Heart left ventricle (tissue), 16 donors: ENCODE results near the gene TTC23. TPM values are rescaled to one million over a fixed set of nuclear protein-coding genes. Genes with fewer than 3 reads are reported as not detected.
A peak's percentile ranks its signal among the peaks of the same experiment; 100 is the strongest.

Experiments used
- ATAC-seq, 4 donors: fragments of 200-7000 bp; cut with Tn5 transposase; one replicate each; pipeline ENCODE4 v1.9.1; 2020 to 2022; ENCODE audit warnings: moderate library complexity in 4 of 4, mild to moderate bottlenecking in 3 of 4, moderate number of reproducible peaks in 1 of 4
- DNase-seq, 5 donors: peaks; one replicate each; pipeline ENCODE4 v3.0.0-alpha.2; 2020
- H3K27ac ChIP-seq, 12 donors: fragments of 200-600 bp; sonication (generic) in 4 of 12; one replicate each; pipeline versions ENCODE4 v1.5.0 to v1.8.0; 2016 to 2022; ENCODE audit warnings: mild to moderate bottlenecking in 2 of 12
- H3K27me3 ChIP-seq, 9 donors: fragments of 200-600 bp; sonication (generic) in 2 of 9; one replicate each; pipeline versions ENCODE4 v1.5.1 to v1.8.0; 2016 to 2022; ENCODE audit warnings: mild to moderate bottlenecking in 3 of 9
- H3K36me3 ChIP-seq, 9 donors: fragments of 200-600 bp; sonication (generic) in 2 of 9; one replicate each; pipeline versions ENCODE4 v1.5.0 to v1.8.0; 2018 to 2022; ENCODE audit warnings: mild to moderate bottlenecking in 2 of 9
- H3K4me1 ChIP-seq, 12 donors: fragments of 200-600 bp; sonication (generic) in 4 of 12; one replicate each; pipeline versions ENCODE4 v1.5.0 to v1.8.0; 2016 to 2022; ENCODE audit warnings: mild to moderate bottlenecking in 3 of 12
- H3K4me3 ChIP-seq, 12 donors: fragments of 200-600 bp; sonication (generic) in 4 of 12; one replicate each; pipeline versions ENCODE4 v1.5.0 to v1.8.0; 2017 to 2022; ENCODE audit warnings: mild to moderate bottlenecking in 9 of 12, moderate library complexity in 4 of 12
- H3K9me3 ChIP-seq, 12 donors: fragments of 200-600 bp; sonication (generic) in 4 of 12; one replicate each; pipeline versions ENCODE4 v1.5.0 to v1.8.0; 2016 to 2022; ENCODE audit warnings: mild to moderate bottlenecking in 1 of 12
- POLR2A ChIP-seq, 2 donors: fragments of 450-650 bp; IDR thresholded peaks; one replicate each; pipeline ENCODE4 v1.6.1; 2017; ENCODE audit warnings: antibody characterized with exemption in 2 of 2, mild to moderate bottlenecking in 2 of 2, moderate library complexity in 2 of 2
- WGBS, 4 donors: extraction: QIAGEN DNeasy Blood & Tissue Kit in 2 of 4; methylation state at CpG; one replicate each; pipeline versions ENCODE4 v1.1.5 to v1.1.7; 2013 to 2018; 5-methylcytosine and 5-hydroxymethylcytosine counted together
- intact Hi-C, 10 donors: fragments of 100-400 bp; cut with DNase I; formaldehyde crosslinking; loops; one replicate each; pipeline versions ENCODE4 v1.11.1 to v1.14.2; 2022
- polyA plus RNA-seq, 2 donors: library from polyadenylated mRNA; stranded (reverse); fragments of 200-250 nt; gene quantifications; one replicate each; pipeline ENCODE4 v1.2.3, GENCODE V29; 2013
- total RNA-seq, 9 donors: library from RNA; depleted of rRNA in 2 of 9; stranded (reverse); fragments of >200 nt in 2 of 9; fragmentation: NEBNext Ultra II Directional in 3 of 9; extraction: Animal tissue kit (Norgen Biotek cat#: 25700) in 3 of 9; gene quantifications; one replicate each; pipeline versions ENCODE4 v1.1.0 to v1.2.4, GENCODE V29; 2016 to 2023
- TF ChIP-seq, protein P1 (sequence below), 12 donors: fragments of 200-600 bp; sonication (generic) in 4 of 12; IDR thresholded peaks; one replicate each; pipeline versions ENCODE4 v1.5.0 to v1.8.0; 2018 to 2022; ENCODE audit warnings: antibody characterized with exemption in 12 of 12, mild to moderate bottlenecking in 5 of 12
- donor health status: ischemic (EF 13 %, LVEDD 7.1; RV severe dilation, severe dysfunction).
- donor health status: healthy with polysubstance abuse.
- donor health status: DM: no; HTN: yes; CAD: no.
- donor health status: DM: no; HTN: no; CAD: no.
- donor health status: ischemic (EF 25% LVEDD 6.9; RV normal size, moderate dysfunction).
- donor health status: ischemic (EF 25% LVEDD 5.7; RV mildly dilated, moderate dysfunction).
- donor health status: healthy.
- donor health status: DM: yes; HTN: yes; CAD: no.
- donor health status: ischemic (EF 35%, LVEDD 5.7; RV mildly dilated, moderate dysfunction).
- donor health status: nonischemic (EF 11% LVEDD 7.7; RV severe dilation, severe dysfunction).
- donor health status: DM: yes; HTN: yes; CAD: no.
- donor health status: PGD.
- donor health status: ischemic (EF 29% LVEDD 5.4; RV normal size, mild dysfunction).
- donor health status: nonischemic (EF 23%, LVEDD 6.1; RV moderate dilation, normal function).

Gene TTC23
- total and polyA plus RNA-seq, 11 donors, result 5.7 to 19.5 (median 10.4) TPM

DNA sequence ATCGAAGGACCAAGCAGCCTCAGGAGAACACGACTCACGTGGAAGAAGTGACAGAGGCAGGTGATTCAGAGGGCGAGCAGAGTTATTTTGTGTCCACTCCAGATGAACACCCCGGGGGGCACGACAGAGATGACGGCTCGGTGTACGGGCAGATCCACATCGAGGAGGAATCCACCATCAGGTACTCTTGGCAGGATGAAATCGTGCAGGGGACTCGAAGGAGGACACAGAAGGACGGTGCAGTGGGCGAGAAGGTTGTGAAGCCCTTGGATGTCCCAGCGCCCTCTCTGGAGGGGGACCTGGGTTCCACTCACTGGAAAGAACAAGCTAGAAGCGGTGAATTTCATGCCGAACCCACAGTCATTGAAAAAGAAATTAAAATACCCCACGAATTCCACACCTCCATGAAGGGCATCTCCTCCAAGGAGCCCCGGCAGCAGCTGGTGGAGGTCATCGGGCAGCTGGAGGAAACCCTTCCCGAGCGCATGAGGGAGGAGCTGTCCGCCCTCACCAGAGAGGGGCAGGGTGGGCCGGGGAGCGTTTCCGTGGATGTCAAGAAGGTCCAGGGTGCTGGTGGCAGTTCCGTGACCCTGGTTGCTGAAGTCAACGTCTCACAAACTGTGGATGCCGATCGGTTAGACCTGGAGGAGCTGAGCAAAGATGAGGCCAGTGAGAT, 118.5 kb downstream of the TTC23 start:
- Histone ChIP-seq H3K9me3 (no peaks in the 10 kb centered on the region), H3K4me1 (peaks cover 0 to 61% (median 23%) of the 10 kb centered on the region in 12 donors), H3K27ac (peak overlapping the region in 7 of 12 donors; percentile 9 to 98 (median 32)), H3K4me3 (no peak overlapping the region), H3K36me3 (peaks cover 0 to 76% (median 40%) of the 10 kb centered on the region in 9 donors), H3K27me3 (no peaks in the 10 kb centered on the region)
- DNase-seq (peak in 1 of 5 donors; percentile 12), ATAC-seq (no peak)
- TF ChIP-seq, protein P1, sequence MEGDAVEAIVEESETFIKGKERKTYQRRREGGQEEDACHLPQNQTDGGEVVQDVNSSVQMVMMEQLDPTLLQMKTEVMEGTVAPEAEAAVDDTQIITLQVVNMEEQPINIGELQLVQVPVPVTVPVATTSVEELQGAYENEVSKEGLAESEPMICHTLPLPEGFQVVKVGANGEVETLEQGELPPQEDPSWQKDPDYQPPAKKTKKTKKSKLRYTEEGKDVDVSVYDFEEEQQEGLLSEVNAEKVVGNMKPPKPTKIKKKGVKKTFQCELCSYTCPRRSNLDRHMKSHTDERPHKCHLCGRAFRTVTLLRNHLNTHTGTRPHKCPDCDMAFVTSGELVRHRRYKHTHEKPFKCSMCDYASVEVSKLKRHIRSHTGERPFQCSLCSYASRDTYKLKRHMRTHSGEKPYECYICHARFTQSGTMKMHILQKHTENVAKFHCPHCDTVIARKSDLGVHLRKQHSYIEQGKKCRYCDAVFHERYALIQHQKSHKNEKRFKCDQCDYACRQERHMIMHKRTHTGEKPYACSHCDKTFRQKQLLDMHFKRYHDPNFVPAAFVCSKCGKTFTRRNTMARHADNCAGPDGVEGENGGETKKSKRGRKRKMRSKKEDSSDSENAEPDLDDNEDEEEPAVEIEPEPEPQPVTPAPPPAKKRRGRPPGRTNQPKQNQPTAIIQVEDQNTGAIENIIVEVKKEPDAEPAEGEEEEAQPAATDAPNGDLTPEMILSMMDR (IDR thresholded peaks at IDR 0.05), result no peak
- no peak for TF ChIP-seq POLR2A (IDR thresholded peaks at IDR 0.05)
- 87 to 93% (median 90%) methylated on average over 30 of the region's 30 CpGs for whole genome bisulfite sequencing, 4 donors
- intact Hi-C loops, result no loop called here

DNA sequence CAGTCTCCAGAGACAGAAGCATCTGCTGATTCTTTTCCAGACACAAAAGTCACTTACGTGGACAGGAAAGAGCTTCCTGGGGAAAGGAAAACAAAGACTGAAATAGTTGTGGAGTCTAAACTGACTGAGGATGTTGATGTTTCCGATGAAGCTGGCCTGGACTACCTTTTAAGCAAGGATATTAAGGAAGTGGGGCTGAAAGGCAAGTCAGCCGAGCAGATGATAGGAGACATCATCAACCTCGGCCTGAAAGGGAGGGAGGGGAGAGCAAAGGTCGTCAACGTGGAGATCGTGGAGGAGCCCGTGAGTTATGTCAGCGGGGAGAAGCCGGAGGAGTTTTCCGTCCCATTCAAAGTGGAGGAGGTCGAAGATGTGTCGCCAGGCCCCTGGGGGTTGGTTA, 119.1 kb downstream of the TTC23 start:
- peak in 1 of 4 donors; percentile 8 for ATAC-seq
- Histone ChIP-seq H3K27ac (peak overlapping the region in 3 of 12 donors; percentile 9 to 98 (median 28)), H3K4me1 (peaks cover 0 to 61% (median 20%) of the 10 kb centered on the region in 12 donors), H3K4me3 (no peak overlapping the region), H3K27me3 (no peaks in the 10 kb centered on the region), H3K36me3 (peaks cover 0 to 76% (median 37%) of the 10 kb centered on the region in 9 donors), H3K9me3 (no peaks in the 10 kb centered on the region)
- TF ChIP-seq POLR2A (IDR thresholded peaks at IDR 0.05), result no peak
- TF ChIP-seq, protein P1 (IDR thresholded peaks at IDR 0.05), result no peak
- intact Hi-C loops, result no loop called here
- 49 to 66% (median 58%) methylated on average over 13 of the region's 13 CpGs for WGBS, 4 donors
- DNase-seq, result peak in 1 of 5 donors; percentile 17

DNA sequence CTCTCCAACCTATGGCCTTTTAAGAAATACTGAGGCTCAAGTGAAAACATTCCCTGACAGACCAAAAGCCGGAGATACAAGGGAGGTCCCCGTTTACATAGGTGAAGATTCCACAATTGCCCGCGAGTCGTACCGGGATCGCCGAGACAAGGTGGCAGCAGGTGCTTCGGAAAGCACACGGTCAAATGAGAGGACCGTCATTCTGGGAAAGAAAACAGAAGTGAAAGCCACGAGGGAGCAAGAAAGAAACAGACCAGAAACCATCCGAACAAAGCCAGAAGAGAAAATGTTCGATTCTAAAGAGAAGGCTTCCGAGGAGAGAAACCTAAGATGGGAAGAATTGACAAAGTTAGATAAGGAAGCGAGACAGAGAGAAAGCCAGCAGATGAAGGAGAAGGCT, 119.7 kb downstream of the TTC23 start:
- 89 to 90% (median 89%) methylated on average over 16 of the region's 16 CpGs for WGBS, 4 donors
- Histone ChIP-seq H3K4me1 (peaks cover 0 to 61% (median 23%) of the 10 kb centered on the region in 12 donors), H3K36me3 (peaks cover 0 to 76% (median 37%) of the 10 kb centered on the region in 9 donors), H3K27me3 (no peaks in the 10 kb centered on the region), H3K27ac (peak overlapping the region in 2 of 12 donors; percentile 28 to 98), H3K4me3 (no peak overlapping the region), H3K9me3 (no peaks in the 10 kb centered on the region)
- no peak for DNase-seq
- TF ChIP-seq POLR2A (IDR thresholded peaks at IDR 0.05), result no peak
- TF ChIP-seq, protein P1 (IDR thresholded peaks at IDR 0.05), result no peak
- intact Hi-C loops, result no loop called here
- ATAC-seq, result no peak

DNA sequence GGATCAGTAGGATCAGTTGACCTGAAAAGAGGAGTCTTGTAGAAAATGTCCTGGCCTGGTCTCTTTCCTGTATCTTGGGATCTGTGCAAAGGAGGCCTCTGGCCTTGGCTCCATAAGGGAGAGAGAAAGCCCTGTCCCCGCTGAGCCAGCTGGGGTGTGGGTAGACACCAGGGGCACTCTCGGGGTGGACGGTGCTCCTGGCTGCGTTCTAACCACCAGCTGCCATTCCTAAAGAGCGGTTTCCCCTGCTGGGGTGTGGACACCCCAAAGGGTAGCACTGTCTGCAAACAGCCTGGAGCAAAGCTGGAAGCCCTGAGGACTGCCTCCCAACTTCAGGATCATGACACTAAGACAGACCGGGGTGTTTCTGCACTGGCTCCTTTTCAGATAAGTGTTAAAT, 121.0 kb downstream of the TTC23 start:
- intact Hi-C loops, result no loop called here
- H3K4me3 ChIP-seq, result no peak overlapping the region
- TF ChIP-seq POLR2A (IDR thresholded peaks at IDR 0.05), result no peak
- TF ChIP-seq, protein P1 (IDR thresholded peaks at IDR 0.05), result no peak
- H3K4me1 ChIP-seq, result peaks cover 0 to 63% (median 29%) of the 10 kb centered on the region in 12 donors
- H3K27me3 ChIP-seq, result no peaks in the 10 kb centered on the region
- ATAC-seq, result no peak
- 84 to 91% (median 87%) methylated on average over 5 to 6 of the region's 6 CpGs for WGBS, 4 donors
- no peak for DNase-seq
- H3K36me3 ChIP-seq, result peaks cover 0 to 68% (median 37%) of the 10 kb centered on the region in 9 donors
- H3K27ac ChIP-seq, result peak overlapping the region in 1 of 12 donors; percentile 98
- no peaks in the 10 kb centered on the region for H3K9me3 ChIP-seq
